Activated CD4-positive, alpha-beta memory T cell treated with anti-CD3 and anti-CD28 coated beads, Interleukin-2, amount 10 ng/mL, durations not matched to agents 7 days and 5 days (primary cell): ENCODE data around the gene NELFB. TPM values are rescaled to one million over a fixed set of nuclear protein-coding genes. Genes with fewer than 3 reads are reported as not detected.

Source experiments
- CTCF ChIA-PET: fragments of 350-600 bp; sonication (Branson Sonifier 250); formaldehyde crosslinking; loops from one replicate; lab custom pipeline; 2021; ENCODE audit warnings: antibody characterized with exemption, inconsistent platforms; lab: Charles Lee
- POLR2A ChIA-PET: fragments of 350-600 bp; sonication (Branson Sonifier 250); formaldehyde crosslinking; loops from one replicate; lab custom pipeline; 2021; ENCODE audit warnings: antibody characterized with exemption; lab: Charles Lee
- DNase-seq: peaks from one replicate; pipeline ENCODE4 v3.0.0-alpha.2; 2020
- H3K27ac Mint-ChIP-seq: one replicate; pipeline ENCODE4 v1.8.0; 2021; ENCODE audit warnings: mild to moderate bottlenecking, mixed read lengths
- H3K27me3 Mint-ChIP-seq: one replicate; pipeline ENCODE4 v1.8.0; 2021; ENCODE audit warnings: mixed read lengths
- H3K36me3 Mint-ChIP-seq: one replicate; pipeline ENCODE4 v1.8.0; 2021; ENCODE audit warnings: low read depth, mixed read lengths
- H3K4me1 Mint-ChIP-seq: one replicate; pipeline ENCODE4 v1.8.0; 2021; ENCODE audit warnings: mixed read lengths
- H3K4me3 Mint-ChIP-seq: one replicate; pipeline ENCODE4 v1.8.0; 2021; ENCODE audit warnings: mild to moderate bottlenecking, mixed read lengths
- H3K9me3 Mint-ChIP-seq: one replicate; pipeline ENCODE4 v1.8.0; 2021; ENCODE audit warnings: mixed read lengths
- total RNA-seq, 2 experiments: library from RNA; stranded (reverse); gene quantifications; one replicate each; pipeline ENCODE4 v1.2.3, GENCODE V29; 2021

NELFB gene
- total RNA-seq, 2 experiments from 2014 or later, result 58.8 to 59.6 TPM

DNA sequence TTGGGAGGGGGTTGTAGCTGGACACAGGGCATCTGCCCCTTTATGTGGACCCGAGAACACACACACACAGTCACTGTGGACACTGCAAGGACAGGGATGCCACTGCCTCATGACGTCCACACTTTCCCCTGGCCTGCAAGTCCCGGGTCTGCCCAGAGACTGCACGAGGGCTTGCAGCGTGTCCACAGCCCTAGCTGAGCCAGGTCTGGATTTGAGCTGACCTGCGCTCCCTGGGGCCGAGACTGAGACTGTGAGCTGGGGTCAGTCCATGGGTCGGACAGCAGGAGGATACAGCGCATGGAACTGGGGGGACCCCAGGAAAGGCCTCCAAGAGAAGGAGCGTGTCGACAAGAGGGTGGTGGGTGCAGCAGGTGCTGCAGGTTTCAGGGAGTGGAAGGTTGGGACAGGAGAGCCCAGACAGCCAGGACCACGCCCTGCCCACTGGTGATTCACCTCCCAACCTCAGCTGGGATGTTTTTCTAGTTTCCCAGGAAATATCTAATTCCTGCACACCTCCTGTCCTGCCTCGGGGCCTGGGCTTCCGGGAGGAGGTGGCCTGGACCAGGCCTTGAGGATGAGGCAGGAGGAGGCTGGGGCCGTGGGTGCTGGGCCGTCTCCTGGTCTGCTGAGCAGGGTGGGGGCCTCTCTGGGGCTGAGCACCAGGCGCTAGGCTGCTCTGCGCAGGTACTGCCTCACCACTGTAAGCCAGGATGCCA is 28.6 kb upstream of the NELFB start:
- H3K27me3 Mint-ChIP-seq, result no peaks in the 10 kb centered on the region
- peaks cover 27% of the 10 kb centered on the region for H3K4me1 Mint-ChIP-seq
- ChIA-PET CTCF (interaction anchor here (0.9 to 3.2 kb wide), 14 partner anchors 10 to 180 kb away, joined by 3 to 18 read pairs (median 6); partner anchors contain the start of genes ANAPC2, SSNA1, TPRN and TUBB4B), POLR2A (interaction anchor here (1.3 to 6.5 kb wide), 8 partner anchors 14 to 140 kb away, joined by 3 to 63 read pairs (median 5); partner anchors contain the start of genes MAN1B1, NDOR1, TMEM203 and TUBB4B)
- no peak overlapping the region for H3K27ac Mint-ChIP-seq
- H3K4me3 Mint-ChIP-seq, result no peak overlapping the region
- no peaks in the 10 kb centered on the region for H3K9me3 Mint-ChIP-seq
- no peak for DNase-seq
- no peaks in the 10 kb centered on the region for H3K36me3 Mint-ChIP-seq

GRCh38 chr9:137227054-137227852 is 27.9 kb upstream of the NELFB start, which contains the start of gene RNF224:
Gene RNF224 (plus strand): TSS chr9:137227502. CDS start chr9:137228336, 834 bp downstream.
- ChIA-PET POLR2A (interaction anchor here (1.1 to 6.5 kb wide), 6 partner anchors 13 to 140 kb away, joined by 3 to 63 read pairs (median 4); partner anchors contain the start of genes NDOR1, TMEM203 and TUBB4B), CTCF (interaction anchor here (0.9 to 3.2 kb wide), 16 partner anchors 10 to 181 kb away, joined by 3 to 18 read pairs (median 6); partner anchors contain the start of genes ANAPC2, MAN1B1, SSNA1 and TPRN)
- H3K4me3 Mint-ChIP-seq, result no peak within 1 kb of the TSS
- H3K36me3 Mint-ChIP-seq, result no peaks in the 10 kb centered on the region
- H3K27ac Mint-ChIP-seq, result no peak within 1 kb of the TSS
- H3K27me3 Mint-ChIP-seq, result no peaks in the 10 kb centered on the region
- H3K9me3 Mint-ChIP-seq, result no peaks in the 10 kb centered on the region
- peak; percentile 85 for DNase-seq
- H3K4me1 Mint-ChIP-seq, result peaks cover 27% of the 10 kb centered on the region

DNA sequence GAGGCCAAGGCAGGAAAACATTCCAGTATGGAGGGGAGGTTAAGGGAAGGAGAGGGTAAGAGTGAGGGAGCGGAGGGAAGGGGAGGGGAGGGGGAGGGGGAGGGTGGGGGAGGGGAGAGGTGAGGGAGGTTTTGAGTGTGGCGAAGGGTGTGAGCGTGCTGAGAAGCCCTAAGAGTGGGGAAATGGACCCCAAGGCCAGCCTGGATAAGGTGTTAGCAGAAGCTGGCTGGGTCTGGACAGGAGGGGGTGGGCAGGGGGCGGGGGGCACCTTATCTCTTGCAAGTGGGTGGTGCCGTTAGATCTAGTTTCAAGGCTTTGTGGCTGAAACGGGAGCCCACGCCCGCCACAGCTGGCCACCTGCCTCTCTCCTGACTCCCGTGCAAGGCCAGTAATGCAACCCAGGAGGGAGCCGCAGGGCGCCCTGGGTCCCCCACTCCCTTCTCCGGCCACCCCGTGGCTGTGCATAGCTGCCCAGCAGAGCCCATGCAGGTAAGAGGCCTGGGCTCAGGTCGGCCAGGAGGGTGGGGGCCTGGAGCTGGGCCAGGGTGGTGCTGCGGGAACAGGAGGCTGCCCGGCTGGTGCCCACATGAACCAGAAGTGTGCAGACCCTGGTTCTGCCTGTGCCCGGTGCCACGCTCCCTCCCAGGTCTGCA is 27.1 kb upstream of the NELFB start:
- Mint-ChIP-seq H3K27me3 (no peaks in the 10 kb centered on the region), H3K27ac (no peak overlapping the region), H3K9me3 (no peaks in the 10 kb centered on the region), H3K4me1 (peaks cover 24% of the 10 kb centered on the region), H3K36me3 (no peaks in the 10 kb centered on the region), H3K4me3 (no peak overlapping the region)
- ChIA-PET POLR2A (interaction anchor here (1.1 to 6.5 kb wide), 5 partner anchors 12 to 140 kb away, joined by 3 to 63 read pairs (median 4); partner anchors contain the start of gene TUBB4B), CTCF (interaction anchor here (1.0 to 3.2 kb wide), 13 partner anchors 9 to 160 kb away, joined by 3 to 18 read pairs (median 6); partner anchors contain the start of genes ANAPC2, MAN1B1, SSNA1 and TPRN)
- DNase-seq, result no peak

DNA sequence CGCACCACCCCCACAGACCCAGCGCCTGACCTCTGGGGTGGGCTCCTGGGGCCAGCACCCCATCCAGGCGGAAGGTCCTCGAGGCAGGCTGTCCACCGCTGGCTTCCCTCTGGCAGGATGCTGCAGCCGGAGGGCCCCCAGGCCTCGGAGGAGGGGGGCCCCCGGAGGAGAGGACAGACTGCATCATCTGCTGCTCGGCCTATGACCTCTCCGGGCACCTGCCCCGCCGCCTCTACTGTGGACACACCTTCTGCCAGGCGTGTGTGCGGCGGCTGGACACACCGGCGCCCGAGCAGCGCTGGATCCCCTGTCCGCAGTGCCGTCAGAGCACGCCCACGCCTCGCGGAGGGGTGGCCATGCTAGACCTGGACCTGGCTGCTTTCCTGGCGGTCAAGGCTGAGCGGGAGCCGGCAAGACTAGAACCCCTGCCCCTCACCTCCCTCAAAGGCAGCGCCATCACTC is 26.6 kb upstream of the NELFB start:
- Mint-ChIP-seq H3K27me3 (no peaks in the 10 kb centered on the region), H3K36me3 (no peaks in the 10 kb centered on the region), H3K4me3 (no peak overlapping the region), H3K27ac (no peak overlapping the region), H3K9me3 (no peaks in the 10 kb centered on the region), H3K4me1 (peaks cover 21% of the 10 kb centered on the region)
- ChIA-PET POLR2A (interaction anchor here (1.1 to 6.5 kb wide), 3 partner anchors 12 to 27 kb away, joined by 3 to 63 read pairs (median 16); partner anchors contain the start of gene TUBB4B), CTCF (interaction anchor here (1.4 to 3.2 kb wide), 3 partner anchors 8 to 99 kb away, joined by 6 to 18 read pairs (median 7); partner anchors contain the start of gene TUBB4B)
- DNase-seq, result no peak

- no peaks in the 10 kb centered on the region for H3K36me3 Mint-ChIP-seq
- no peaks in the 10 kb centered on the region for H3K9me3 Mint-ChIP-seq
- peaks cover 18% of the 10 kb centered on the region for H3K4me1 Mint-ChIP-seq
- no peaks in the 10 kb centered on the region for H3K27me3 Mint-ChIP-seq
- no peak overlapping the region for H3K27ac Mint-ChIP-seq
- ChIA-PET POLR2A (interaction anchor here (1.0 to 3.2 kb wide), 4 partner anchors 11 to 24 kb away, joined by 3 to 16 read pairs (median 4); partner anchors contain the start of genes NDOR1, TMEM203 and TUBB4B), CTCF (interaction anchor here (1.0 kb wide), 1 partner anchor 102 kb away, joined by 3 read pairs; no protein-coding TSS in a partner anchor)
- H3K4me3 Mint-ChIP-seq, result no peak overlapping the region
- no peak for DNase-seq
Measured at GRCh38 chr9:137228968-137229896, 25.9 kb upstream of the NELFB start.

DNA sequence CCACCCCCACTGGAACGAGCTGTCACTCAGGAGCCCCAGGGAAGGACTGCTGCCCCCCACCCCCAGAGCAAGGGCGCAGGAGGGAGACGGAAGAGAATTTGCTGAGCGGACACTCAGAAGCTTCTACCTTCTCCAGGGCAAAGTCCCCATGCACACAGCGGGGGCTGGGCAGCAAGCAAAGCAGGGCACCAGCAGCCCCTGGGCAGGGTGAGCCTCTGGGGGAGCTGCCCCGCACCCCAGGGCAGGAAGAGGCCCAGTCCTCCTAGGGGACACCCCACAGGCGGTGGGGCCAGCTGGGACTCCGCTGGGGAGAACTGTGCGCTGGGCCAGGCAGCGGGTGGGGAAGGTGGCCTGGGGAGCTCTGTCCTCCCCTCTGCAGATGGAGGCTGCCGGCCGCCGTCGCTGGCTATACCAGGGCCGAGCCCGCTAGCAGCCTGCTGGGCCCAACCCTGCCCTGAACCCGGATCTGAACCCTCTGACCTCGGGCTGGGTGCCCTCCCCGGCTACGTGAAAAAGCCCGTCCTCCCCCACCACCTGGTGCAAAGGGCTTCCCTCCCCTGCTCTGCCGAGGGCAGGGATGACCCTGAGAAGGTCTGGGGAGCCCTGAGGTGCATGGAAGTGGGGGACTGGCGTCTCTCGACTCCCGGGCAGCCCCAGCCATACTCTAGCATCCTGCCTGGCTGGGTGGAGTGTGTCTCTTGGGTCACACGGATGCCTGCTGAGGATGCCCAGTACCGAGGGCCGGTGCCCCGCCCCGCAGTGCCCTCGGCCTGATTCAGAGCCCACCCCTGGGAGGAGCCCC is 25.0 kb upstream of the NELFB start:
- POLR2A ChIA-PET, result interaction anchor here (1.0 to 3.2 kb wide), 4 partner anchors 10 to 25 kb away, joined by 3 to 16 read pairs (median 4); partner anchors contain the start of genes NDOR1, TMEM203 and TUBB4B
- Mint-ChIP-seq H3K27me3 (no peaks in the 10 kb centered on the region), H3K4me3 (no peak overlapping the region), H3K36me3 (no peaks in the 10 kb centered on the region), H3K27ac (no peak overlapping the region), H3K9me3 (no peaks in the 10 kb centered on the region), H3K4me1 (peaks cover 12% of the 10 kb centered on the region)
- CTCF ChIA-PET, result interaction anchor here (1.0 kb wide), 1 partner anchor 102 kb away, joined by 3 read pairs; no protein-coding TSS in a partner anchor
- no peak for DNase-seq

DNA sequence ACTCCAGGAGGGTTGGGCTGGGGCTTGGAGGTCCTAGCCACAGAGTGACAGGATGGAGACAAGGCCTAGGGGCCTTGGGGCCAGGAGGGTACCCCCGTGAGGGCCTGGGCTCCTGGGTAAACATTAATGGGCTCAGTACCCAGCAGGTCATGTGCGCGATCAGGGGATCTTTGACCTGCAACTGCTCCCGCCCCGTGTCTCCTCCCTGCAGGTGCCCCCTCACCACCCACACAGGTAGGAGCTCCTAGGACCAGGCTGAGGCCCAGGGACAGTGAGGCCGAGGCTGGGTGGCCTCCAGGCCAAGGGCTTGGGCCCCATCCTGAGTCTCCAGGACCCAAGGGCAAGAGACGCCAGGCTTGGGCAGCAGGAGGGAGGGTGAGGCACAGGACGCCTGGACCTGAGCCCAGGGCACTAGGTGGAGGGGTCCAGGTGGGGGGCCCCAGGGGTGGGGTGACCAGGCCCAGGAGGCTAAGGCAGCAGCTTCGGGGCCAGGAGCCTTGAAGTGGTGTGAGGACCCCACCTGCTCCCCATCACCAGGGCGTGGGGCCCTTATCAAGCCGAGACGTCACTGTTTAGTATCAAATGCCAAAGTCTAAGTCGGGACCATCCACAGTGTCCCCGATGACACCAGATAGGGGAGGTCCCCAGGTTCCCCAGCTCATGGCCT is 24.3 kb upstream of the NELFB start, which contains the start of gene SLC34A3:
Gene SLC34A3, plus strand, starts transcription at position 197 of the 667 bp plus-strand sequence. CDS start 802 bp downstream, outside the sequence.
- Mint-ChIP-seq H3K36me3 (no peaks in the 10 kb centered on the region), H3K9me3 (no peaks in the 10 kb centered on the region), H3K4me1 (peaks cover 7% of the 10 kb centered on the region), H3K27me3 (no peaks in the 10 kb centered on the region), H3K4me3 (no peak within 1 kb of the TSS), H3K27ac (no peak within 1 kb of the TSS)
- CTCF ChIA-PET, result no interaction called here
- POLR2A ChIA-PET, result interaction anchor here (1.3 to 3.2 kb wide), 3 partner anchors 10 to 24 kb away, joined by 3 to 16 read pairs (median 4); partner anchors contain the start of gene TUBB4B
- no peak for DNase-seq

GRCh38 chr9:137231372-137232039 is 23.6 kb upstream of the NELFB start:
- H3K27ac Mint-ChIP-seq, result no peak overlapping the region
- no peaks in the 10 kb centered on the region for H3K9me3 Mint-ChIP-seq
- peaks cover 6% of the 10 kb centered on the region for H3K4me1 Mint-ChIP-seq
- H3K36me3 Mint-ChIP-seq, result no peaks in the 10 kb centered on the region
- ChIA-PET POLR2A (interaction anchor here (3.2 kb wide), 1 partner anchor 9 kb away, joined by 16 read pairs; the partner anchor contains the start of gene TUBB4B), CTCF (no interaction called here)
- DNase-seq, result no peak
- H3K4me3 Mint-ChIP-seq, result no peak overlapping the region
- H3K27me3 Mint-ChIP-seq, result no peaks in the 10 kb centered on the region

DNA sequence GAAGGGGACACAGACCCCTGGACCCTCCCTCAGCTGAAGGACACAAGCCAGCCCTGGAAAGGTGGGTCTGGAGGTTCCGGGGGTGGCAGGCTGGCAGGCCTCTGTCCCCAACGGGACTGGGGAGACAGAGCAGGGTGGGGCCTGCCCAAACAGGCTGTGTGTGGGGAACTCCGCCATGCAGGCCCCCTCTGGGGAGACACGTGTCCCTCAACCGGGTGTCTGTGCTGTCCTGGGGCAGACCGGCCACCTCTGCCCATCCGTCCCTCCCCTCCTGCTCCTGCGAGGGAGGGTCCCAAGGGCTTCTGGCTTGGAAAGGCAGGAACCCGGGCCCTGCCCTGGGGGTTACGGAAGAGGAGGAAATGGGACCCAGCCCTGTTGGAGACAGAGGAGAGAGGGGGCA is 23.0 kb upstream of the NELFB start:
- peaks cover 7% of the 10 kb centered on the region for H3K4me1 Mint-ChIP-seq
- no peak overlapping the region for H3K27ac Mint-ChIP-seq
- no peaks in the 10 kb centered on the region for H3K27me3 Mint-ChIP-seq
- POLR2A ChIA-PET, result interaction anchor here (3.2 kb wide), 1 partner anchor 8 kb away, joined by 16 read pairs; the partner anchor contains the start of gene TUBB4B
- CTCF ChIA-PET, result no interaction called here
- H3K4me3 Mint-ChIP-seq, result no peak overlapping the region
- DNase-seq, result no peak
- no peaks in the 10 kb centered on the region for H3K9me3 Mint-ChIP-seq
- H3K36me3 Mint-ChIP-seq, result no peaks in the 10 kb centered on the region
